Lower lobe of right lung (tissue), 2 donors: ENCODE data around the gene TMEM53. TPM values are rescaled to one million over a fixed set of nuclear protein-coding genes. Genes with fewer than 3 reads are reported as not detected.
"Not testable (repeated sequence)": the region's sequence is repeated elsewhere in the genome, so short reads cannot be mapped to it uniquely, and the experiment has no call there.

Experiments
- ATAC-seq, 2 donors: fragments of 200-7000 bp; cut with Tn5 transposase; one replicate each; pipeline ENCODE4 v1.9.1; 2020 to 2022; ENCODE audit warnings: mild to moderate bottlenecking in 2 of 2, moderate library complexity in 2 of 2
- DNase-seq: peaks from one replicate; pipeline ENCODE4 v3.0.0-alpha.2; 2020
- H3K27ac ChIP-seq: fragments of 200-600 bp; one replicate; pipeline ENCODE4 v1.8.0; 2022
- H3K27me3 ChIP-seq: fragments of 200-600 bp; one replicate; pipeline ENCODE4 v1.8.0; 2022; ENCODE audit warnings: low read depth
- H3K36me3 ChIP-seq: fragments of 200-600 bp; one replicate; pipeline ENCODE4 v1.8.0; 2022; ENCODE audit warnings: mild to moderate bottlenecking
- H3K4me1 ChIP-seq: fragments of 200-600 bp; one replicate; pipeline ENCODE4 v1.8.0; 2022
- H3K4me3 ChIP-seq: fragments of 200-600 bp; one replicate; pipeline ENCODE4 v1.8.0; 2022; ENCODE audit warnings: mild to moderate bottlenecking
- H3K9me3 ChIP-seq: fragments of 200-600 bp; one replicate; pipeline ENCODE4 v1.8.0; 2022
- CTCF ChIP-seq: fragments of 200-600 bp; IDR thresholded peaks from one replicate; pipeline ENCODE4 v1.8.0; 2022; ENCODE audit warnings: antibody characterized with exemption, mild to moderate bottlenecking
- intact Hi-C: fragments of 100-400 bp; cut with DNase I; formaldehyde crosslinking; loops from one replicate; pipeline ENCODE4 v1.11.0; 2022
- total RNA-seq: library from RNA; stranded (reverse); fragmentation: NEBNext Ultra II Directional; extraction: Animal tissue kit (Norgen Biotek cat#: 25700); gene quantifications from one replicate; pipeline ENCODE4 v1.2.1, GENCODE V29; 2021
- donor health status: DM: no; HTN: yes; CAD: no; lungs with severe emphysema.

The TMEM53 gene
- total RNA-seq, 1 donor from 2014 or later, result 22.6 TPM

- Histone ChIP-seq H3K4me3 (no peak overlapping the region), H3K9me3 (no peaks in the 10 kb centered on the region), H3K4me1 (peaks cover 6% of the 10 kb centered on the region), H3K36me3 (no peaks in the 10 kb centered on the region), H3K27me3 (no peaks in the 10 kb centered on the region), H3K27ac (no peak overlapping the region)
- ATAC-seq (no peak), DNase-seq (no peak)
- intact Hi-C loops, result no loop called here
- TF ChIP-seq CTCF, result no peak
These were observed 31.7 kb upstream of the TMEM53 start for GRCh38 chr1:44705938-44706337.

DNA sequence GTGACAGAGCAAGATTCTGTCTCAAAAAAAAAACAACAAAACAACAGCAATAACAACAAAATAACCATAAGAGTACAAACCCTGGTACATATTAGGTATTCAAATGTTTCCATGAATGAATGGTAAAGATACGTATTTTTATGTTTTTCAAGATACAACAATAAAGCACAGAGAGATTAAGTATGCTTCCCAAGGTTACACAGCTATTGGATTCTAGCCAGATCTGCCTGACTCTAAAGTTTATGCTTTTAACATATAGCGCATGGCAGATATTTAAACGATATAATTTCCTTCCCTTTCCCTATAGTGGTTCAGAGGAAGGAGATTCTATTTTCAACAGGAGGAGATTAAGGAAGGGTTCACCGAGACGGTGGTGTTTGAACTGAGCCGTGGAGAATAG, 31.2 kb upstream of the TMEM53 start:
- no peaks in the 10 kb centered on the region for H3K27me3 ChIP-seq
- H3K9me3 ChIP-seq, result no peaks in the 10 kb centered on the region
- no peak for ATAC-seq
- H3K27ac ChIP-seq, result no peak overlapping the region
- intact Hi-C loops, result no loop called here
- no peak overlapping the region for H3K4me3 ChIP-seq
- H3K36me3 ChIP-seq, result no peaks in the 10 kb centered on the region
- H3K4me1 ChIP-seq, result peaks cover 6% of the 10 kb centered on the region
- DNase-seq, result no peak
- TF ChIP-seq CTCF, result no peak

GRCh38 chr1:44701141-44701573, 26.9 kb upstream of the TMEM53 start:
- TF ChIP-seq CTCF, result no peak
- ATAC-seq (no peak), DNase-seq (no peak)
- peaks cover 4% of the 10 kb centered on the region for H3K4me1 ChIP-seq
- no peak overlapping the region for H3K4me3 ChIP-seq
- intact Hi-C loops, result no loop called here
- H3K9me3 ChIP-seq, result no peaks in the 10 kb centered on the region
- no peaks in the 10 kb centered on the region for H3K36me3 ChIP-seq
- H3K27me3 ChIP-seq, result no peaks in the 10 kb centered on the region
- H3K27ac ChIP-seq, result no peak overlapping the region

- no peak for ATAC-seq
These were observed 26.3 kb upstream of the TMEM53 start for GRCh38 chr1:44700573-44700972.

GRCh38 chr1:44699375-44699774, 25.1 kb upstream of the TMEM53 start:
- H3K36me3 ChIP-seq, H3K9me3 ChIP-seq, ATAC-seq, H3K4me1 ChIP-seq, H3K27me3 ChIP-seq, DNase-seq, H3K4me3 ChIP-seq, H3K27ac ChIP-seq, intact Hi-C loops: not testable (repeated sequence)

More at GRCh38 chr1:44700573-44700972, 26.3 kb upstream of the TMEM53 start:
- no peak for DNase-seq
- no peak for TF ChIP-seq CTCF
- no peak overlapping the region for H3K4me3 ChIP-seq
- no peaks in the 10 kb centered on the region for H3K27me3 ChIP-seq
- H3K27ac ChIP-seq, result no peak overlapping the region
- H3K9me3 ChIP-seq, result no peaks in the 10 kb centered on the region
- intact Hi-C loops, result no loop called here
- peaks cover 4% of the 10 kb centered on the region for H3K4me1 ChIP-seq
- no peaks in the 10 kb centered on the region for H3K36me3 ChIP-seq

- DNase-seq (no peak), ATAC-seq (no peak)
- Histone ChIP-seq H3K9me3 (no peaks in the 10 kb centered on the region), H3K4me1 (peaks cover 4% of the 10 kb centered on the region), H3K36me3 (no peaks in the 10 kb centered on the region), H3K27ac (no peak overlapping the region), H3K27me3 (no peaks in the 10 kb centered on the region), H3K4me3 (no peak overlapping the region)
- TF ChIP-seq CTCF, result no peak
- intact Hi-C loops, result no loop called here
These were observed 23.9 kb upstream of the TMEM53 start for GRCh38 chr1:44698138-44698537.
